Measurements from ENCODE around the gene NDNF. TPM values are rescaled to one million over a fixed set of nuclear protein-coding genes. Genes with fewer than 3 reads are reported as not detected.

The NDNF gene
- total and polyA plus RNA-seq, 2 donors (not counting 1 experiment from before 2014, with no cell fraction given), result not detected

DNA sequence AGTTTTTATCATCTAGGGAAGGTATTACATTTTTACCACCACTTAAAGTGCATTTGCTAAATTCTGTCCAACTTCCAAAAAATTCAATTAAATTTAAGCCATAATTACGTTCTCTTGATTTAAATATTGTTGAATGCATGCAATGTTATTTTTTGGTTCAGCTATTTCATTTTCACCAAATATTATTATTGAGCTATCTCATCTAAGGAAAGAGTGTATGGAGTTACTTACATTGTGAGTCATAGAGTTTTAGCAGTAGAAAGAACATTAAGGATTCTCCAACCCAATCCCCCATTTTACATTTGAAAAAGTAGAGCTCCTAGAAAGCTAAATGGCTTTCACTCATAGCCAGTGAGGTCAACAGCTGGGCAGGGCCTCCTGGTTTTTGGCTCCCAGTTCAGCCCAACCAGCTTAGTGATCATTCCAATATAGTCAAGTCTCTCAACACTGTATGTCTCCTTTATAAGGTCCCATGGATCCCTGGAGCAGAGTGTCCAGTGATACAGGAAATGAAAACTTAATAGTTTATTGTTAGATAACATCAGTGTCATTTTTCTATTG is 60.5 kb downstream of the NDNF start:
- DNase-seq, result no peak
- ChIA-PET POLR2A (no interaction called here), CTCF (no interaction called here)

GRCh38 chr4:121011138-121011537 is 61.2 kb downstream of the NDNF start:
- ATAC-seq (ENCODE audit: low read depth) (no peak), DNase-seq (no peak)
- no peaks in the 10 kb centered on the region for H3K4me1 ChIP-seq (ENCODE audit: control insufficient read depth in 2 of 2, insufficient read depth in 2 of 2, low read length in 2 of 2)
- H3K9me3 ChIP-seq (ENCODE audit: control extremely low read depth in 1 of 3, control insufficient read depth in 2 of 3, insufficient read depth in 1 of 3, low read length in 2 of 3), result no peaks in the 10 kb centered on the region
- intact Hi-C loops (cut with micrococcal nuclease), result no loop called here
- no peak overlapping the region for H2AFZ ChIP-seq (ENCODE audit: insufficient read depth, low read depth, low read length, poor library complexity, severe bottlenecking)
- H3K27ac Mint-ChIP-seq, result no peak overlapping the region
- no peaks in the 10 kb centered on the region for H3K36me3 ChIP-seq (replicated peaks in 1 of 2; ENCODE audit: control extremely low read depth in 1 of 2, control insufficient read depth in 1 of 2, extremely low read depth in 1 of 2, insufficient read depth in 2 of 2, low read length in 1 of 2)
- no peaks in the 10 kb centered on the region for H3K27me3 ChIP-seq (replicated peaks in 1 of 4; ENCODE audit: control extremely low read depth in 1 of 4, control insufficient read depth in 3 of 4, insufficient read depth in 4 of 4, low read length in 3 of 4)
- H3K9me3 Mint-ChIP-seq (ENCODE audit: insufficient read depth), result no peaks in the 10 kb centered on the region
- H3K4me3 Mint-ChIP-seq, result no peak overlapping the region
- CTCF ChIA-PET, result no interaction called here
- H3K27me3 Mint-ChIP-seq, result no peaks in the 10 kb centered on the region
- H3K27ac ChIP-seq (ENCODE audit: low read length in 2 of 2), result no peak overlapping the region
- no peak for TF ChIP-seq EZH2 (IDR thresholded peaks at IDR 0.05; ENCODE audit: borderline replicate concordance, insufficient read depth, low read depth, low read length, poor library complexity, severe bottlenecking)
- TF ChIP-seq, protein P1, sequence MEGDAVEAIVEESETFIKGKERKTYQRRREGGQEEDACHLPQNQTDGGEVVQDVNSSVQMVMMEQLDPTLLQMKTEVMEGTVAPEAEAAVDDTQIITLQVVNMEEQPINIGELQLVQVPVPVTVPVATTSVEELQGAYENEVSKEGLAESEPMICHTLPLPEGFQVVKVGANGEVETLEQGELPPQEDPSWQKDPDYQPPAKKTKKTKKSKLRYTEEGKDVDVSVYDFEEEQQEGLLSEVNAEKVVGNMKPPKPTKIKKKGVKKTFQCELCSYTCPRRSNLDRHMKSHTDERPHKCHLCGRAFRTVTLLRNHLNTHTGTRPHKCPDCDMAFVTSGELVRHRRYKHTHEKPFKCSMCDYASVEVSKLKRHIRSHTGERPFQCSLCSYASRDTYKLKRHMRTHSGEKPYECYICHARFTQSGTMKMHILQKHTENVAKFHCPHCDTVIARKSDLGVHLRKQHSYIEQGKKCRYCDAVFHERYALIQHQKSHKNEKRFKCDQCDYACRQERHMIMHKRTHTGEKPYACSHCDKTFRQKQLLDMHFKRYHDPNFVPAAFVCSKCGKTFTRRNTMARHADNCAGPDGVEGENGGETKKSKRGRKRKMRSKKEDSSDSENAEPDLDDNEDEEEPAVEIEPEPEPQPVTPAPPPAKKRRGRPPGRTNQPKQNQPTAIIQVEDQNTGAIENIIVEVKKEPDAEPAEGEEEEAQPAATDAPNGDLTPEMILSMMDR (IDR thresholded peaks at IDR 0.05), result no peak
- POLR2A ChIA-PET, result no interaction called here
- H3K4me3 ChIP-seq (ENCODE audit: control extremely low read depth in 1 of 5, extremely low read depth in 1 of 5, insufficient read depth in 1 of 5, low read depth in 2 of 5, low read length in 4 of 5), result no peak overlapping the region
- no peak overlapping the region for H3K4me2 ChIP-seq (replicated peaks; ENCODE audit: low read depth, low read length, poor library complexity, severe bottlenecking)
- H3K4me1 Mint-ChIP-seq, result no peaks in the 10 kb centered on the region
- H3K9ac ChIP-seq (ENCODE audit: low read length), result no peak overlapping the region
- no peaks in the 10 kb centered on the region for H4K20me1 ChIP-seq (ENCODE audit: control insufficient read depth, insufficient read depth, low read length, poor library complexity, severe bottlenecking)
- WGBS (ENCODE audit: insufficient coverage), result 100% methylated on average over 1 of the region's 2 CpGs
- no peaks in the 10 kb centered on the region for H3K79me2 ChIP-seq (ENCODE audit: control insufficient read depth, insufficient read depth, low read length)

More for the DNA sequence above, 60.5 kb downstream of the NDNF start:
- Histone ChIP-seq H3K79me2 (ENCODE audit: control insufficient read depth, insufficient read depth, low read length) (no peaks in the 10 kb centered on the region), H3K4me2 (replicated peaks; ENCODE audit: low read depth, low read length, poor library complexity, severe bottlenecking) (no peak overlapping the region), H3K27me3 (replicated peaks in 1 of 4; ENCODE audit: control extremely low read depth in 1 of 4, control insufficient read depth in 3 of 4, insufficient read depth in 4 of 4, low read length in 3 of 4) (no peaks in the 10 kb centered on the region), H3K9me3 (ENCODE audit: control extremely low read depth in 1 of 3, control insufficient read depth in 2 of 3, insufficient read depth in 1 of 3, low read length in 2 of 3) (no peaks in the 10 kb centered on the region), H3K4me3 (ENCODE audit: control extremely low read depth in 1 of 5, extremely low read depth in 1 of 5, insufficient read depth in 1 of 5, low read depth in 2 of 5, low read length in 4 of 5) (no peak overlapping the region), H3K9ac (ENCODE audit: low read length) (no peak overlapping the region), H4K20me1 (ENCODE audit: control insufficient read depth, insufficient read depth, low read length, poor library complexity, severe bottlenecking) (no peaks in the 10 kb centered on the region), H3K36me3 (replicated peaks in 1 of 2; ENCODE audit: control extremely low read depth in 1 of 2, control insufficient read depth in 1 of 2, extremely low read depth in 1 of 2, insufficient read depth in 2 of 2, low read length in 1 of 2) (no peaks in the 10 kb centered on the region), H3K4me1 (ENCODE audit: control insufficient read depth in 2 of 2, insufficient read depth in 2 of 2, low read length in 2 of 2) (no peaks in the 10 kb centered on the region), H3K27ac (ENCODE audit: low read length in 2 of 2) (no peak overlapping the region), H2AFZ (ENCODE audit: insufficient read depth, low read depth, low read length, poor library complexity, severe bottlenecking) (no peak overlapping the region)
- H3K4me1 Mint-ChIP-seq, result no peaks in the 10 kb centered on the region
- H3K9me3 Mint-ChIP-seq (ENCODE audit: insufficient read depth), result no peaks in the 10 kb centered on the region
- H3K27me3 Mint-ChIP-seq, result no peaks in the 10 kb centered on the region
- H3K4me3 Mint-ChIP-seq, result no peak overlapping the region
- intact Hi-C loops (cut with micrococcal nuclease), result no loop called here
- H3K27ac Mint-ChIP-seq, result no peak overlapping the region
- no peak for ATAC-seq (ENCODE audit: low read depth)
- TF ChIP-seq EZH2 (IDR thresholded peaks at IDR 0.05; ENCODE audit: borderline replicate concordance, insufficient read depth, low read depth, low read length, poor library complexity, severe bottlenecking), result no peak
- TF ChIP-seq, protein P1 (IDR thresholded peaks at IDR 0.05), result no peak
- no CpG with 5 or more reads among the region's 1 CpG for WGBS (ENCODE audit: insufficient coverage)
